ENCODE measurements around the gene PRKCE. TPM values are rescaled to one million over a fixed set of nuclear protein-coding genes. Genes with fewer than 3 reads are reported as not detected.

PRKCE gene
- total RNA-seq, 1 donor from 2014 or later: 21.0 TPM

GRCh38 chr2:45634223-45634622, 17.3 kb upstream of the PRKCE start:
- Histone ChIP-seq H3K36me3 (ENCODE audit: control insufficient read depth, insufficient read depth, low read length) (no peaks in the 10 kb centered on the region), H3K4me3 (ENCODE audit: low read depth, low read length) (no peak overlapping the region), H3K27me3 (ENCODE audit: control insufficient read depth, insufficient read depth, low read length) (no peaks in the 10 kb centered on the region)
- no peak for TF ChIP-seq CTCF (IDR thresholded peaks at IDR 0.05; ENCODE audit: insufficient read depth, low read length, poor library complexity, severe bottlenecking)
- DNase-seq (ENCODE audit: low read depth): no peak

GRCh38 chr2:45636008-45636407, 15.5 kb upstream of the PRKCE start:
- TF ChIP-seq CTCF (IDR thresholded peaks at IDR 0.05; ENCODE audit: insufficient read depth, low read length, poor library complexity, severe bottlenecking): no peak
- Histone ChIP-seq H3K4me3 (ENCODE audit: low read depth, low read length) (no peak overlapping the region), H3K36me3 (ENCODE audit: control insufficient read depth, insufficient read depth, low read length) (no peaks in the 10 kb centered on the region), H3K27me3 (ENCODE audit: control insufficient read depth, insufficient read depth, low read length) (no peaks in the 10 kb centered on the region)
- no peak for DNase-seq (ENCODE audit: low read depth)

- H3K36me3 ChIP-seq (ENCODE audit: control insufficient read depth, insufficient read depth, low read length): no peaks in the 10 kb centered on the region
- TF ChIP-seq CTCF (IDR thresholded peaks at IDR 0.05; ENCODE audit: insufficient read depth, low read length, poor library complexity, severe bottlenecking): no peak
- H3K4me3 ChIP-seq (ENCODE audit: low read depth, low read length): no peak overlapping the region
- peaks cover 3% of the 10 kb centered on the region for H3K27me3 ChIP-seq (ENCODE audit: control insufficient read depth, insufficient read depth, low read length)
- DNase-seq (ENCODE audit: low read depth): peak; percentile 67
These were observed 14.0 kb upstream of the PRKCE start for GRCh38 chr2:45637440-45637839.

- H3K36me3 ChIP-seq (ENCODE audit: control insufficient read depth, insufficient read depth, low read length): no peaks in the 10 kb centered on the region
- no peak for DNase-seq (ENCODE audit: low read depth)
- no peak for TF ChIP-seq CTCF (IDR thresholded peaks at IDR 0.05; ENCODE audit: insufficient read depth, low read length, poor library complexity, severe bottlenecking)
- no peak overlapping the region for H3K4me3 ChIP-seq (ENCODE audit: low read depth, low read length)
- H3K27me3 ChIP-seq (ENCODE audit: control insufficient read depth, insufficient read depth, low read length): peaks cover 7% of the 10 kb centered on the region
These were observed 10.9 kb upstream of the PRKCE start for GRCh38 chr2:45640576-45640975.

DNA sequence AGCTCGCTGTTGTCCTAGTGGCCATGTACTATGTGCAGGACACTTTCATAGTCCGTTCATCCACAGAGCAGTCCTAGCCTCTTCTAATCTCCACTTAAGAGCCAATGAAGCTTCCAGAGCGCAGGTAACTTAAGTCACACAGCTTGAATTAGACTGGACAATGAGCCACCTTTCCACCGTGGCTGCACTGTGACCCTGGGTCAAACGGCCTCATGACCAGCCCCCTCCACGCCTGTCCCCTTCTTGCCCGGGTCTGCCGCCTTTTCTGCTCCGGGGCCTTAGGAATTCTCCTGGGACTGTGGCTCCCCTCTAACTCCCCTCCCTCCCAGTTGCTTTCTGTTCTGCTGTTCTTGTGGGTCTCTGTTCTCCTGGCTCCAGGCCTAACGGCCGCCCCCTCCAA, 8.4 kb upstream of the PRKCE start:
- H3K36me3 ChIP-seq (ENCODE audit: control insufficient read depth, insufficient read depth, low read length): no peaks in the 10 kb centered on the region
- peaks cover 7% of the 10 kb centered on the region for H3K27me3 ChIP-seq (ENCODE audit: control insufficient read depth, insufficient read depth, low read length)
- no peak for DNase-seq (ENCODE audit: low read depth)
- no peak for TF ChIP-seq CTCF (IDR thresholded peaks at IDR 0.05; ENCODE audit: insufficient read depth, low read length, poor library complexity, severe bottlenecking)
- H3K4me3 ChIP-seq (ENCODE audit: low read depth, low read length): peak overlapping the region; percentile 47
